SH-SY5Y (cell line): ENCODE measurements around the gene CDH1.

Experiments used
- GATA2 ChIP-seq: IDR thresholded peaks from 2 replicates; pipeline ENCODE4 v1.6.1; 2011; ENCODE audit warnings: mild to moderate bottlenecking, low read depth, low read length
- GATA3 ChIP-seq: IDR thresholded peaks from 2 replicates; pipeline ENCODE4 v1.6.1; 2011; ENCODE audit warnings: low read depth, mild to moderate bottlenecking, low read length, moderate library complexity

- TF ChIP-seq GATA2 (no peak), GATA3 (no peak)
Observed at GRCh38 chr16:68739964-68740627, 3.0 kb downstream of the CDH1 start.
